Keratinocyte (primary cell): ENCODE results near the gene NPTX2. TPM values are rescaled to one million over a fixed set of nuclear protein-coding genes. Genes with fewer than 3 reads are reported as not detected.

Source experiments
- DNase-seq: peaks from one replicate; pipeline ENCODE4 v3.0.0-alpha.2; 2011; ENCODE audit warnings: low read depth, missing footprints, low spot score
- FAIRE-seq: peaks from 2 replicates; lab custom pipeline; 2011; peaks lifted over from hg19 to GRCh38; lab: Jason Lieb, UNC
- H2AFZ ChIP-seq: 2 replicates; pipeline ENCODE4 v1.6.0; 2012; ENCODE audit warnings: low read length, control low read depth, inconsistent platforms; ENCODE audit not compliant: control insufficient read depth
- H3K27ac ChIP-seq: 2 replicates; pipeline ENCODE4 v1.5.1; 2011; ENCODE audit warnings: low read length; ENCODE audit not compliant: control insufficient read depth, insufficient read depth
- H3K27me3 ChIP-seq: 3 replicates; pipeline ENCODE4 v1.6.0; 2011; ENCODE audit warnings: low read length; ENCODE audit not compliant: control insufficient read depth, insufficient read depth; ENCODE audit errors: extremely low read depth
- H3K36me3 ChIP-seq, 2 experiments: 2 replicates in 1 of 2; 3 replicates in 1 of 2; pipeline ENCODE4 v1.5.1; 2011; ENCODE audit warnings: low read length in 2 of 2, mild to moderate bottlenecking in 1 of 2; ENCODE audit not compliant: control insufficient read depth in 2 of 2, insufficient read depth in 2 of 2; ENCODE audit errors: extremely low read depth in 1 of 2
- H3K4me1 ChIP-seq: 3 replicates; pipeline ENCODE4 v1.5.1; 2011; ENCODE audit warnings: low read length; ENCODE audit not compliant: control insufficient read depth, insufficient read depth; ENCODE audit errors: extremely low read depth
- H3K4me2 ChIP-seq: 3 replicates; pipeline ENCODE4 v1.6.0; 2011; ENCODE audit warnings: low read depth, low read length; ENCODE audit not compliant: control insufficient read depth, insufficient read depth; ENCODE audit errors: extremely low read depth
- H3K4me3 ChIP-seq, 3 experiments: fragments of 200-600 bp in 1 of 3; sonication (generic) in 1 of 3; 2 replicates in 2 of 3; 3 replicates in 1 of 3; pipeline ENCODE4 v1.5.1; 2011 to 2016; ENCODE audit warnings: low read length in 3 of 3, mild to moderate bottlenecking in 3 of 3, control low read depth in 2 of 3, inconsistent platforms in 1 of 3, low read depth in 1 of 3, mixed read lengths in 1 of 3, mixed run types in 1 of 3, moderate library complexity in 1 of 3; ENCODE audit not compliant: control insufficient read depth in 2 of 3, insufficient read depth in 2 of 3; ENCODE audit errors: extremely low read depth in 1 of 3
- H3K79me2 ChIP-seq: 2 replicates; pipeline ENCODE4 v1.6.0; 2012; ENCODE audit warnings: low read length; ENCODE audit not compliant: control insufficient read depth, insufficient read depth
- H3K9ac ChIP-seq: 3 replicates; pipeline ENCODE4 v1.6.0; 2011; ENCODE audit warnings: low read length; ENCODE audit not compliant: control insufficient read depth, insufficient read depth; ENCODE audit errors: extremely low read depth
- H3K9me1 ChIP-seq: 3 replicates; pipeline ENCODE4 v1.6.0; 2011; ENCODE audit warnings: low read length; ENCODE audit not compliant: control insufficient read depth, insufficient read depth; ENCODE audit errors: extremely low read depth
- H3K9me3 ChIP-seq: 2 replicates; pipeline ENCODE4 v1.5.1; 2012; ENCODE audit warnings: low read depth, low read length; ENCODE audit not compliant: control insufficient read depth
- H4K20me1 ChIP-seq: 3 replicates; pipeline ENCODE4 v1.6.0; 2011; ENCODE audit warnings: low read length; ENCODE audit not compliant: control insufficient read depth, insufficient read depth; ENCODE audit errors: extremely low read depth
- CTCF ChIP-seq, 3 experiments: IDR thresholded peaks in 1 of 3; conservative IDR thresholded peaks in 1 of 3; optimal IDR thresholded peaks in 1 of 3; 2 replicates in 2 of 3; 3 replicates in 1 of 3; pipeline versions ENCODE3 to v1.5.1; 2011; ENCODE audit warnings: low read length in 3 of 3, mild to moderate bottlenecking in 3 of 3, moderate library complexity in 2 of 3, control low read depth in 1 of 3, inconsistent platforms in 1 of 3; ENCODE audit not compliant: insufficient read depth in 2 of 3; ENCODE audit errors: extremely low read depth in 1 of 3
- EZH2 ChIP-seq: IDR thresholded peaks from one replicate; pipeline ENCODE4 v1.6.1; 2012; ENCODE audit warnings: inconsistent platforms, mild to moderate bottlenecking, low read length, moderate library complexity
- dilution Hi-C: fragments of 300-500 bp; cut with MboI; formaldehyde crosslinking; loops from one replicate; pipeline ENCODE4 v1.7.0; 2020; ENCODE audit warnings: low sequenced_read_pairs; ENCODE audit not compliant: extremely low pct_ligation_motif_present
- polyA plus RNA-seq, 5 experiments: library from polyadenylated mRNA; depleted of rRNA in 3 of 5; stranded (reverse) in 3 of 5; stranded (forward) in 1 of 5; unstranded in 1 of 5; fragments of >200 nt; gene quantifications; 1 replicate in 1 of 5; 2 replicates in 3 of 5; 3 replicates in 1 of 5; pipeline versions ENCODE4 v1.2.1 to v1.2.3, GENCODE V29; 2011 to 2012; ENCODE audit warnings: missing spikeins in 2 of 5, low read depth in 1 of 5, low replicate concordance in 1 of 5

NPTX2 gene
- polyA plus RNA-seq, 1 donor (not counting 4 experiments of a cell fraction or from before 2014, with no cell fraction given) = not detected

DNA sequence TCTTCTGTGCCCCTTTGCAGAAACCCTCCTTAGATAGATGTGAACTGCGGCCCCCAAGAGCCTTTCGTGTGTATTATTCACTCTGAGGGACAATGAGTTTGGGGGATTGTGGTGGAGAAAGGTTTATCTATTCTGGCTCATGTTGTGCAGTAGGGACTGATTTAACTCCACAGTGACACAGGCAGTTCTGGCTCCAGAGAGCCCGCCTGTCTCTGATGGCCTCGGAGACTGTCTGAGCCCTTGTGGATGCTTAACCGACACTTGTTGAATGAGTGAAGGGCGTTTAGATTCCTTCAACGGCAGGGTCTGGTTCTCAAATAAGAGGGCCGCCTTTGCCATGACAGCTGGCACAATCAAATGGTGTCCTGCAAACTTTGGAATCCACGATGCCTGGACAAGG, 5.8 kb downstream of the NPTX2 start:
- Histone ChIP-seq H3K36me3 (no peaks in the 10 kb centered on the region), H3K27me3 (peaks cover 15% of the 10 kb centered on the region), H3K4me2 (no peak overlapping the region), H2AFZ (no peak overlapping the region), H3K4me1 (no peaks in the 10 kb centered on the region), H3K4me3 (no peak overlapping the region), H3K9me1 (no peaks in the 10 kb centered on the region), H3K9me3 (peaks cover 5% of the 10 kb centered on the region), H4K20me1 (no peaks in the 10 kb centered on the region), H3K79me2 (no peaks in the 10 kb centered on the region), H3K27ac (no peak overlapping the region), H3K9ac (no peak overlapping the region)
- no peak for DNase-seq
- dilution Hi-C loops = no loop called here
- no peak for FAIRE-seq
- TF ChIP-seq EZH2 (no peak), CTCF (optimal IDR thresholded peaks at IDR 0.05 in 1 of 3, IDR thresholded peaks at IDR 0.05 in 1 of 3, conservative IDR thresholded peaks at IDR 0.05 in 1 of 3; ENCODE audit: extremely low read depth in 1 of 3, insufficient read depth in 2 of 3, low read length in 3 of 3) (no peak)

- no peak for DNase-seq
- no peaks in the 10 kb centered on the region for H3K36me3 ChIP-seq
- dilution Hi-C loops = no loop called here
Measured at GRCh38 chr7:98624846-98625420, 7.8 kb downstream of the NPTX2 start.

More at GRCh38 chr7:98624846-98625420, 7.8 kb downstream of the NPTX2 start:
- Histone ChIP-seq H2AFZ (no peak overlapping the region), H3K27me3 (peaks cover 6% of the 10 kb centered on the region), H3K4me2 (no peak overlapping the region), H3K4me3 (no peak overlapping the region), H3K4me1 (no peaks in the 10 kb centered on the region), H3K27ac (no peak overlapping the region), H3K9ac (no peak overlapping the region), H3K9me3 (peaks cover 5% of the 10 kb centered on the region), H3K79me2 (no peaks in the 10 kb centered on the region), H3K9me1 (no peaks in the 10 kb centered on the region), H4K20me1 (no peaks in the 10 kb centered on the region)
- no peak for FAIRE-seq
- TF ChIP-seq EZH2 = no peak
- no peak for TF ChIP-seq CTCF (optimal IDR thresholded peaks at IDR 0.05 in 1 of 3, IDR thresholded peaks at IDR 0.05 in 1 of 3, conservative IDR thresholded peaks at IDR 0.05 in 1 of 3; ENCODE audit: extremely low read depth in 1 of 3, insufficient read depth in 2 of 3, low read length in 3 of 3)
